SIG-M5 treated with dmso at 0.1 percent for 504 hours (cell line): ENCODE measurements around the gene PEX11B.

Source experiments
- DNase-seq: peaks from one replicate; lab custom pipeline; 2025; ENCODE audit not compliant: unreplicated experiment; lab: John Stamatoyannopoulos, UW

PEX11B gene

DNA sequence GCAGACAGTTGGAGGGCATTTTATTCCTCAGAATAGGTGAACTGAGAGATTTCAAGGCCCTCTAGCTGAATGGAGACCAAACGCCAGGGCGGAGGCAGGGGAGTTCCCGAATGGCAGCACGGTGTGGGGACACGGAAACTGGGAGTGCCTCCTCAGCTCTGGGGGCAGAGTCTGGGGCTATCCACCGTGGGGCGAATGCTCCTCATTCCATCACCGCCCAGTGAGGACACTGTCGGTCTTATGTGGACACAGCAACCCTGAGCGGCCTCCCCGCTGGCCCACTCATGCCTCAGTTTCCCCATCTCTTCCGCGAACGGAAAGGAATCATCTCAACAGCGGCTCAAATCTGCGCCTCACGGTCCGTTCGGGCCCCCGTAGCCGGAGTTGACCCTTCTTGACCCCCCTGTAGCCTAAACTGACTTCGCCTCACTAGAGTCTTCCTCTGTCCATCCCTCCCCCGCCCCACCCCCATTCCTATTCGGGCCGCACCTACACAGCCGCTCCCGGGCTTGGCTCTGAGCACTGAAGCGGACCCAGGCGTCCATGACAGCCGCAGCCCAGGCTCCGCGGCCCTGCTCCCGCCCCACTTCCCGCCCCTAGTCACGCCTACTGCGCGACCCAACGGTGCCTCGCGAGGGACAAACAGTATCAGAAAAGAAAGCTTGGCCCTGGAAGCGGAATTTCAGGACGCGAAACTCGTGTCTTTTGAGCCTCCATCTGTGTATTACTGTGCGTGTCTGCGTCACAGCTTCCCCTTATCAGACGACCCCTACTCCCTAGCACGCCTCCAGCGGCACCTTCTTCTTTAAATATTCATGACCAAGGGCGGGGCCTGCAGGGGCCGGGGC is at the start of gene PEX11B:
TSS of gene PEX11B (minus strand) at position 574 of the 848 bp plus-strand sequence. CDS start at position 545, 29 bp downstream.
- DNase-seq, result peak; percentile 98

- DNase-seq, result no peak
Measured at GRCh38 chr1:145967288-145967687, 48.8 kb upstream of the PEX11B start.

DNA sequence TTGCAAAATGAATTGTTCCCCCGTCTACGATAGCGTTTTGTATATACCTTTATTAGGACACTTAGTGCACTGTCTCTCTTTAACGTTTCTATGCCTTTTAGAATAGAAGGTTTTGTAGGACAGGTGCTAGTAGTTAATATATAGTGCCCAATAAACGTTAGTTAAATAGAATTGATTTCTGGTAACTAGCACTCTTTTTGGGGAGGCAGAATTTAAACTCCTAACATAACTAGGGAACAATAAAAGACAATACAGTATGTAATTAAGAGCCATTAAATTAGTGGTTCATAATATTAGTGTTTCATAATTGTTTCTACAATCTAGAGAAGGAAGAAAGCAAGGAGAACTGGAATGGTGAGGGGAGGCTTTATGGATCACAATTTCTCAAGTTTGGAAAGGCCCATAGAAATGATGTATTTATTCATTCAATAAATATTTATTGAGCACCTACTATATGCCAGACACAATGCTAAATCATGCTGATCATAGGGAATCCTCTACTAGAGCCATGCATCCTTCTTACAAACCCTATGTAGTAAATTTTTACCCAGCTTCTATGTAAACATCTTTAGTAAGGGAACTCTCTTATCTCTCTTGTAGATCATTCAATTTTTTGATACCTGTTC is 46.7 kb upstream of the PEX11B start:
- no peak for DNase-seq

DNA sequence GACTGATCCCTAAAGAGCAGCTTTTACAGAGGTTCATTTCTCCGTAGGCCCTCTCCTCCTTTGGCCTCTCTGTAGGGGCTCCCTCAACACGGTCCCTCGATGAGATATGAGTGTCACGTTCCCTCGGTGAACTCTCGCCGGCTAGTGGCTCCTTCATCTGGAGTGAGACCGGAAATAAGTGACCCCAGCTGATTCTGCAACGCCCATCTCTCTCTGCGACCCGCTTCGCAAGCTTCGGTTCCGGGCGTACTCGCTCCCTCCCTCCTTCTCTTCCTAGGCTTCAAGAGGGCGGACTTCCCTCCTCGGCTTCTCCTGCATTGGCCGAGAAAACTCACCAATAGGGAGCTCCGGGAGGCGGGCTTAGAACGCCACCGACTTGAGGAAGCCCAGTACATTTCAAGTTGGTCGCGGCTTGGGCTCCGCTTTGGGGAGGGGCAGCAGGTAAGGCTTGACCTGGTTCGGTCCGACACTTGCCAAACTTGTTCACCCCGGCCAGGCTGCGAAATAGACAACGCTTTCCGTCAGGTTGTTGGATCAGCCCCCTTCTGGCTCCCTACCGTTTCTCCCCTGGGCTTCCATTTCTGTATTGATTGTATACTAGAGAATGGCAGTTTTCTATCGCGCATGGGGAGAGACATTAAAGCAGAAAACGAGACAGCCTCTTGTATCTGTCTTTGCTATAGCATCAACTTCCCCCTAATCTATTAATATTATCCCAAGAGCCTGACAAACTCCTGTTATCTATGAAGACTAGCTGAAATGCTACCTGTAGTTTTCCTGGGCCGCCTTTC is 46.0 kb upstream of the PEX11B start, which contains the start of the genes ANKRD34A and POLR3GL:
TSS of gene ANKRD34A (minus strand) at position 248 of the 791 bp plus-strand sequence. CDS start 2,816 bp downstream, outside the sequence.
TSS of gene POLR3GL (plus strand) at position 363 of the 791 bp plus-strand sequence. CDS start 10,176 bp downstream, outside the sequence.
- peak; percentile 98 for DNase-seq

- DNase-seq, result peak; percentile 43
Measured at GRCh38 chr1:145963265-145964019, 44.9 kb upstream of the PEX11B start.

DNA sequence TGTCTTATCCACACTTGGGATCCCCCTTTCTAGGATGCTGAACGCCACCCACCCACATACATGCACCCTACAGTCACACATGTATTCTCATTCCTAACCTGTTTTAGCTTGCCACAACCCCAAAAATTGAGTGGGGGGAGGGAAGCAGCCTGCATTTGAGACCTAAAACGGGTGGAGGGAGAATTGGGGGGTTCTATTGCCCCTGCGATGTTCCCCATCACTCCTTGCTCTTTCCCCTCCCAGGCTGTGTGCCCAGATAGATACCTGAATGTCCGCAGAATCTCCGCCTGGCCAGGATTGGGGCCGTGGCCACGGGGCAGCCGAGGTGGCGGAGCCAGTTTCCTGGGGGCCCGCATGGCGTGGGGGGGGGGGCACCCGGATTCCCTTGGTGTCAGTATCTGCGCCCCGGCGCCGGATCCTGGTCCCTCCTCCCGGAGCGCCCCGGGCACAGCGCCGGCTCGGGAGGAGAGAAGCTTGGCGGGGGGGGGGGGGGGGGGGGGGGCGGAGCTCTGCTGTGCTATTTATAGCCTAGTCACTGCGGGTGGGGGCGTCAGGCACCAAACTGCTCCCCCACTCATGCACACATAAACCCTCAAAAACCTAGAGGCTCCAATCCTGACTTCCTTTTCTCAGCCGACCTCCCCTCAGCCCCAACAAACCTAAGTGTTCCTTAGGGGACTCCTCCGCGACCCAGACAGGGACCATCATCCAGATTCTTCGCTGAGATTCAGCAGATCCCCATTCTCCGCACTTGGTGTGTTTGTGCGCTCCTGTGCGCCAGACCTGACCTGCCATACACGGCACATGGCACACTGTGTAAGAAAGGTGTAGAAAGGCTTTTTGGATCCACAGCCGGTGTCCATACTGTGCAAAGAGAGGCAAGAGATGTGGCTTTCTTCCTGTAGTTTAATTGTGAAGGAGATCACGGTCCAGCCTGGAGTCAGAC is 43.9 kb upstream of the PEX11B start:
- DNase-seq, result no peak

DNA sequence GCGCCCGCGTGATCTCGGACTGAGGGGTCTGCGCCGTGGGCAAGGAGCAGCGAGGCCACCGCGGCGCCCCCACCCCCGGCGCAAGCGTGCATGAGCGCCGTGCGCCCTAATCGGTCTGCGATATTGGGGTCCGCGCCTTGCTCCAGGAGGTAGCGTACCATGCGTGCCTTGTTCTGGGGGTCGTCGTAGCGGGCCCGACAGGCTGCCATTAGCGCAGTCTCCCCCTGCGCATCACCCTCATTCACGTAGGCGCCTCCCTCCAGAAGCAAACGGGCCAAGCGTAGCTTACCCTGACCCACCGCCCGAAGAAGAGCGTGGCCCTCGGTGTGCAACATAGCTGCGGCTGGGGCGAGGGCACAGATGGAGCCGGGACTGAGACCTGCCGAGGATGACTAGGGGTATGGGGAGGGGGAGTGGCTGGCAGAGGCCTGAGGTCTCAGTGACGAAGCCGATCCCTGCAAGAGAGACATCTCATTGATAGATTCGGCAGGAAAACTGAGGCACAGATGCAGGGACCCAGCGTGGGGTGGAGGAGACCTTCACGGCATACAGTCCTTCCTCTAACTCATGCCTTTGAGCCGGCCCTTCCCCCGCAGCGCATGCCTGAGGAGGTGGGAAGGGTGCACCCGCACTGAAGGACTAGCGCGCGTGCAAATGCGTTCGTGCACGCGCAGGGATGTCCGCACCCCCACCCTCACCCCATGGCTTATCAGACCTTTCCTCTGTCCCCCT is 43.1 kb upstream of the PEX11B start:
- DNase-seq, result peak; percentile 54

DNA sequence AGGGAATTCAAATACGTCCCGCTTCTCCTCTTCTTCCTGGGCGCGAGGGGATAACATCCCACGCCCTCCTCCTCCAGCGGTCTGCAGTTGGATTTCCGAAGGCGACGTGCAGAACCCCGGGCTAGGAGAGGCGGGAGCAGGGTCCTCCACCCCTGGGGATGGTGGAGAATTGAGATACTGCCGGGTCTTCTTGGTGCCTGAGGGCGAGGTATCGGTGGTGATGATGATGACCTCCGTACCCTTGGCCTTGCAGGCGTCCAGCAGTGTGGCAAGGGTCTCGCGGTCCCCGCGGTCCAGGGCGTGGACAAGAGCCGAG is 42.5 kb upstream of the PEX11B start:
- DNase-seq, result no peak

- peak; percentile 37 for DNase-seq
Measured at GRCh38 chr1:145960468-145961108, 42.1 kb upstream of the PEX11B start.

- no peak for DNase-seq
Measured at GRCh38 chr1:145959957-145960467, 41.5 kb upstream of the PEX11B start.

GRCh38 chr1:145959333-145959732 is 40.8 kb upstream of the PEX11B start:
- DNase-seq, result no peak

- no peak for DNase-seq
Measured at GRCh38 chr1:145958734-145959133, 40.2 kb upstream of the PEX11B start.

GRCh38 chr1:145957443-145958319 is 39.2 kb upstream of the PEX11B start, which contains the start of gene LIX1L:
TSS of gene LIX1L (minus strand) at chr1:145958017. CDS start at chr1:145957927, 90 bp downstream.
- DNase-seq, result peak; percentile 100

DNA sequence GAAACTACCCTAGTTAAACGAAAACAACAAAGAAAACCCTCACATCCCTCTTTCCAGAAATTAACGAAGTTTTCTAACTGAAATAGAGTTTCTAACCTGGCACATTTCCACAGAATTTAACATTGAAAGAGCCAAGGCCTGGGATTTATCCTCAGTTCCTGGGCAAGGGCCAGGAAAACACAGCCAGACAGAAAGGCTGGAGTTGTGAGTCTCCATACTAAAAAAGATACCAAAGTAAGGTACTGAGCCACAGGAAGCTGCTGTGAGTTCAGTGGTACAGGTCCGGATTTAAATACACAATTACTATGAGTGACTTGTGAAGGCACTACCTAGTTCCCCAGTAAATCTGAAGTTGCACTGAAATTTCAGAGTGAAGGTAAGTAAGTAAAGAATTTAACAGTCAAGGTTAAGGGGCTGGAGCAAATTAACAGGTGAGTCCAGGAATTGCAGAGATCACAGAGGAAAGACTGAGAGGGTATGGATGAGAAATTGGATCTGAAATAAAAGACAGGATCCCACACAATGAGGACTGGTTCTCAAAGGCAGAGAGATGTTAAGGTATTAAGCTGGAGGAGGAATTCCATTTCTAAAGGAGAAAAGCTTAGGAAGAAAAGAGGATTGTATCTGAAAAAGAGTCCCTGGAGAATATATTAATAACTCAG is 38.4 kb upstream of the PEX11B start:
- no peak for DNase-seq

- DNase-seq, result no peak
Measured at GRCh38 chr1:145956361-145956760, 37.8 kb upstream of the PEX11B start.

- DNase-seq, result no peak
Measured at GRCh38 chr1:145955436-145955835, 36.9 kb upstream of the PEX11B start.

DNA sequence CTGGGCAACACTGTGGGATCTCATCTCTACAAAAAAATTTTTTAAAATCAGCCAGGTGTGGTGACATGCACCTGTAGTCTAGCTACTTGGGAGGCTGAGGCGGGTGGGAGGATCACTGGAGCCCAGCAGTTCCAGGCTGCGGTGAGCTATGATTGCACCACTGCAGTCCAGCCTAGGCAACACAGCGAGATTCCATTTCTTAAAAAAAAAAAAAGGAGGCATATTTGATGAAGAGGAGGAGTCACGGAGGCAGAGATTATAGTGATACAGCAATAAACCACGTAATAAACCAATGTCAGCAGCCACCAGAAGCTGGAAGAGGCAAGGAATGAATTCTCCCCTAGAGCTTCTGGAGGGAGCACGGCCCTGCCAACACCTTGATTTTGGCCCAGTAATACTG is 35.3 kb upstream of the PEX11B start:
- no peak for DNase-seq
